HAP-1 (cell line): ENCODE results near the gene NF2.

Source experiments
- DNase-seq, 2 experiments: peaks; one replicate each; pipeline ENCODE4 v3.0.0-alpha.2; 2016 to 2020; ENCODE audit warnings: low spot score in 2 of 2
- H3K27me3 ChIP-seq: fragments of 250-450 bp; sonication (Bioruptor Pico); 2 replicates; pipeline ENCODE4 v1.5.1; 2020; ENCODE audit warnings: low read depth, mild to moderate bottlenecking, moderate library complexity
- H3K36me3 ChIP-seq: fragments of 250-450 bp; sonication (Bioruptor Pico); replicated peaks from 2 replicates; pipeline ENCODE4 v1.5.1; 2020; ENCODE audit warnings: mild to moderate bottlenecking
- H3K4me1 ChIP-seq: fragments of 250-450 bp; sonication (Bioruptor Pico); 2 replicates; pipeline ENCODE4 v1.5.1; 2020; ENCODE audit warnings: mild to moderate bottlenecking
- H3K4me3 ChIP-seq: fragments of 250-450 bp; sonication (Bioruptor Pico); 2 replicates; pipeline ENCODE4 v1.5.1; 2020; ENCODE audit warnings: mild to moderate bottlenecking, moderate library complexity
- H3K9me3 ChIP-seq: fragments of 250-450 bp; sonication (Bioruptor Pico); 2 replicates; pipeline ENCODE4 v1.5.1; 2020; ENCODE audit warnings: mild to moderate bottlenecking, moderate library complexity
- in situ Hi-C: fragments of 300-500 bp; cut with MboI; formaldehyde crosslinking; loops from 3 replicates; pipeline ENCODE4 v1.14.3; 2020; ENCODE audit warnings: low sequenced_read_pairs, inconsistent platforms, mixed read lengths

Gene NF2

GRCh38 chr22:29726512-29727130 lies 123.2 kb downstream of the NF2 start:
- in situ Hi-C loops: no loop called here
- no peak overlapping the region for H3K4me3 ChIP-seq
- H3K4me1 ChIP-seq: no peaks in the 10 kb centered on the region
- DNase-seq: no peak
- H3K36me3 ChIP-seq: no peaks in the 10 kb centered on the region
- no peaks in the 10 kb centered on the region for H3K9me3 ChIP-seq
- H3K27me3 ChIP-seq: peaks cover 2% of the 10 kb centered on the region; the same call in 1 of the 2 replicates

- no peaks in the 10 kb centered on the region for H3K4me1 ChIP-seq
- no peaks in the 10 kb centered on the region for H3K27me3 ChIP-seq
- in situ Hi-C loops: no loop called here
- no peaks in the 10 kb centered on the region for H3K36me3 ChIP-seq
- no peaks in the 10 kb centered on the region for H3K9me3 ChIP-seq
- H3K4me3 ChIP-seq: no peak overlapping the region
- DNase-seq: peak; percentile 7 to 73
Measured at GRCh38 chr22:29727131-29727523, 123.7 kb downstream of the NF2 start.

GRCh38 chr22:29729161-29729560 lies 125.7 kb downstream of the NF2 start:
- in situ Hi-C loops: no loop called here
- H3K4me1 ChIP-seq: no peaks in the 10 kb centered on the region

GRCh38 chr22:29731058-29731850 lies 127.8 kb downstream of the NF2 start:
- Histone ChIP-seq H3K27me3 (no peaks in the 10 kb centered on the region), H3K9me3 (no peaks in the 10 kb centered on the region), H3K4me3 (no peak overlapping the region), H3K36me3 (no peaks in the 10 kb centered on the region), H3K4me1 (no peaks in the 10 kb centered on the region)
- no peak for DNase-seq
- in situ Hi-C loops: no loop called here

More at GRCh38 chr22:29729161-29729560, 125.7 kb downstream of the NF2 start:
- H3K27me3 ChIP-seq: no peaks in the 10 kb centered on the region
- no peak overlapping the region for H3K4me3 ChIP-seq
- no peaks in the 10 kb centered on the region for H3K9me3 ChIP-seq
- DNase-seq: no peak
- no peaks in the 10 kb centered on the region for H3K36me3 ChIP-seq

GRCh38 chr22:29732883-29733282 lies 129.4 kb downstream of the NF2 start:
- no peak for DNase-seq
- H3K4me1 ChIP-seq: no peaks in the 10 kb centered on the region
- H3K36me3 ChIP-seq: no peaks in the 10 kb centered on the region
- H3K27me3 ChIP-seq: no peaks in the 10 kb centered on the region
- H3K4me3 ChIP-seq: no peak overlapping the region
- in situ Hi-C loops: no loop called here
- H3K9me3 ChIP-seq: no peaks in the 10 kb centered on the region

GRCh38 chr22:29733362-29734201 lies 130.1 kb downstream of the NF2 start:
- no peak overlapping the region for H3K4me3 ChIP-seq

GRCh38 chr22:29734406-29734805 lies 131.0 kb downstream of the NF2 start:
- DNase-seq: no peak
- H3K9me3 ChIP-seq: no peaks in the 10 kb centered on the region
- in situ Hi-C loops: no loop called here
- no peaks in the 10 kb centered on the region for H3K27me3 ChIP-seq
- no peaks in the 10 kb centered on the region for H3K36me3 ChIP-seq
- H3K4me3 ChIP-seq: no peak overlapping the region
- H3K4me1 ChIP-seq: no peaks in the 10 kb centered on the region

More at GRCh38 chr22:29733362-29734201, 130.1 kb downstream of the NF2 start:
- Histone ChIP-seq H3K27me3 (no peaks in the 10 kb centered on the region), H3K4me1 (no peaks in the 10 kb centered on the region), H3K9me3 (no peaks in the 10 kb centered on the region), H3K36me3 (no peaks in the 10 kb centered on the region)
- no peak for DNase-seq
- in situ Hi-C loops: no loop called here

GRCh38 chr22:29734838-29735237 lies 131.4 kb downstream of the NF2 start:
- H3K27me3 ChIP-seq: no peaks in the 10 kb centered on the region
- H3K36me3 ChIP-seq: no peaks in the 10 kb centered on the region
- no peak overlapping the region for H3K4me3 ChIP-seq
- H3K4me1 ChIP-seq: no peaks in the 10 kb centered on the region
- H3K9me3 ChIP-seq: no peaks in the 10 kb centered on the region
- in situ Hi-C loops: no loop called here
- DNase-seq: no peak

GRCh38 chr22:29735416-29735815 lies 132.0 kb downstream of the NF2 start:
- H3K36me3 ChIP-seq: no peaks in the 10 kb centered on the region
- no peak for DNase-seq
- H3K27me3 ChIP-seq: no peaks in the 10 kb centered on the region
- no peaks in the 10 kb centered on the region for H3K9me3 ChIP-seq
- in situ Hi-C loops: no loop called here
- H3K4me1 ChIP-seq: no peaks in the 10 kb centered on the region
- no peak overlapping the region for H3K4me3 ChIP-seq

- Histone ChIP-seq H3K4me1 (no peaks in the 10 kb centered on the region), H3K9me3 (no peaks in the 10 kb centered on the region), H3K4me3 (no peak overlapping the region), H3K36me3 (no peaks in the 10 kb centered on the region), H3K27me3 (no peaks in the 10 kb centered on the region)
- no peak for DNase-seq
- in situ Hi-C loops: no loop called here
Measured at GRCh38 chr22:29737251-29738117, 134.1 kb downstream of the NF2 start.

GRCh38 chr22:29738118-29738815 lies 134.8 kb downstream of the NF2 start:
- Histone ChIP-seq H3K27me3 (no peaks in the 10 kb centered on the region), H3K4me1 (no peaks in the 10 kb centered on the region), H3K4me3 (no peak overlapping the region), H3K36me3 (no peaks in the 10 kb centered on the region), H3K9me3 (no peaks in the 10 kb centered on the region)
- in situ Hi-C loops: no loop called here
- DNase-seq: no peak

GRCh38 chr22:29739346-29739875 lies 136.0 kb downstream of the NF2 start:
- no peaks in the 10 kb centered on the region for H3K27me3 ChIP-seq
- no peak overlapping the region for H3K4me3 ChIP-seq
- no peaks in the 10 kb centered on the region for H3K36me3 ChIP-seq
- H3K9me3 ChIP-seq: no peaks in the 10 kb centered on the region
- in situ Hi-C loops: no loop called here
- DNase-seq: no peak
- H3K4me1 ChIP-seq: no peaks in the 10 kb centered on the region
